HG02623 (cell line): ENCODE data around the gene REPIN1.
"Not testable (repeated sequence)": the region's sequence is repeated elsewhere in the genome, so short reads cannot be mapped to it uniquely, and the experiment has no call there.

Experiments used
- ATAC-seq: cut with Tn5 transposase; IDR thresholded peaks from one replicate; pipeline ENCODE4 v1.9.1; 2021; ENCODE audit warnings: moderate library complexity; ENCODE audit not compliant: unreplicated experiment

The REPIN1 gene

DNA sequence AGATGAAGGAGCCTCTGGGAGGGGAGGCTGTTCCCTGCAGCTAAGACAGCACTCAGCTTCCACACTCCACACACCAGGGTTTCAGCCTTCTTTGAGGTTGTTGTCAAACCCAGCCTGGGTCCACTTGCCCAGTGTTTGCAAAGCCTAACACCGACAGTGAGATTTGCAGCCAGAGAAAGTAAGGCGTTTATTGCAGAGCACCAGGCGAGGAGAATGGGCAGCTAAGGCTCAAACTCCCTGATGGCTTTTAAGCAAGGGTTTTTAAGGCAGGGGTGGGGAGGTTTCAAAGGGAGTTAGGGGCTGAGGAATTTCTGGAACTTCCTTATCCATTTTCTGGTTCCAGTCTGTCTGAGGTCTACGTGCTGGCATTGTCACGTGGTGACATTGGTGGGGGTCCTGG, 5.8 kb downstream of the REPIN1 start:
- no peak for ATAC-seq

DNA sequence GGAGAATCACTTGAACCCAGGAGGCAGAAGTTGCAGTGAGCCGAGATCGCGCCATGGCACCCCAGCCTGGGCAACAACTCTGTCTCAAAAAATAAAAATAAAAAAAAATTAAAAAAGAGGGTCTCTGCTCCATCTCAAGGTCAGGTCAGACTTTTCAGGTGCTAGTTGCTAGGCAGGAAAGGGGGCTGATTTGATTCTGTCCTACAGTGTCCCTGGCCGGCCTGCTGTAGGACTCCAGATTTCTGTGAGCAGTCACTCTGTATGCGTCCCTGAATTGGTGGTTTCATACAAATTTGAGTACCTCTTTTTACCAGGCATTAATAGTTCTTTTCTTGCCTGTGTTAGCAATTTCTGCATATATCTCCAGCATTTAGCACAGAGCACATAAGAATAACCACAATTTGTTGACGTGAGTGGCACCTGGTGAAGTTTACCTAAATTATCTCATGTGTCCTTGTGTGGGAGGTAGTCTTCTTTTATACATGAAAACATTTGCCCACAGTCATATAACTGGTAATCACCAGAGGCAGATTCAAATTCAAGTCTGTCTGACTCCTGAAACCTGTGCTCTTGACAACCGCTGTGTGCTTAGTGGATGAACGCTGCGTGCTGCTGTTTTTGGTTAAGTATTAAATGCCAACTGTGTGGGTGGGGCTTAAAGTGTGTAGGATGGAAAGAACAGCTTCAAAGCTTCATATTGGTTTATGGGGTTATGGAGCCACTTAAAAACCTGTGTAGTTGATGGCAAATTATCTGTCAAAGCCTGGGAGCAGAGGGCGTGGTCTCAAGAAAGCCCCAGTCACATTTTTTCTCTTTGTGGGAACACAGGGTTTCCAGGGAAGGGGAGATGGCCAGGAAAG, 7.3 kb downstream of the REPIN1 start:
- peak; percentile 18 for ATAC-seq

DNA sequence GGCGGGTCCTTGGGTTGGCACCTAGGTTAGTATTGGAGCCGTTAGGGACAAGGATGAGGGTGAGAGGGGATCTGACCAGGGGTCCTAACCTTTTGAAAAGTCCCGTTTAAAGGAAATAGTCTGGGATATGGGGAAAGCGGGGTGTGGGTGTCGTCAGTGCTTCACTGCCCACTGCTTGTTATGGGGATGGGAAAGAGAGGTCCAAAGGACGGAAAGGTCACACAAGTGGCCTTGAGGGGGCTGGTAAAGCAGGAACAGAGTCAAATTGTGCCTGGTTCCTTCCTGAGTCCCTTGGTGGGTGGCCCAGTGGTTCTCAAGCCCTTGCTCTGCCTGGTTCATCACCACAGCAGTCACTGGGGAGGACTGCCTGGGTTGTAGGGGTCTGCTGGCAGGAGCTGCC, 7.9 kb downstream of the REPIN1 start:
- no peak for ATAC-seq

GRCh38 chr7:150377196-150377595, 8.6 kb downstream of the REPIN1 start:
- no peak for ATAC-seq

DNA sequence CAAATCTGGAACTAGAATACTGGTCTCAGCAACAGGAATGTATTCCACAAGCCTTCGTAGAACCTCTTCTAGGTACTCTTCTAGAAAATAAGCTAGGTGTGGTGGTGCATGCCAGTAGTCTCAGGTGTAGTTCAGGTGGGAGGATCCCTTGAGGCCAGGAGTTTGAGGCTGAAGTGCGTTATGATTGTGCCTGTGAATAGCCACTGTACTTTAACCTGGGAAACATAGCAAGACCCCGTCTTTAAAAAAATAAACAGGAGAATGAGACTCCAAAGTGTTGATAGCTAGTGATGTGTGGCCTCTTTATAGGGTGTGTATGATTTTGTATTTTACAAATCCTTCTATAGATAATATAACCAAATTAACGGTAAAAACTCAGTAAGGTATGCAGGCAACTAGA, 9.0 kb downstream of the REPIN1 start:
- ATAC-seq, result no peak

GRCh38 chr7:150378115-150378852, 9.7 kb downstream of the REPIN1 start:
- ATAC-seq, result no peak

DNA sequence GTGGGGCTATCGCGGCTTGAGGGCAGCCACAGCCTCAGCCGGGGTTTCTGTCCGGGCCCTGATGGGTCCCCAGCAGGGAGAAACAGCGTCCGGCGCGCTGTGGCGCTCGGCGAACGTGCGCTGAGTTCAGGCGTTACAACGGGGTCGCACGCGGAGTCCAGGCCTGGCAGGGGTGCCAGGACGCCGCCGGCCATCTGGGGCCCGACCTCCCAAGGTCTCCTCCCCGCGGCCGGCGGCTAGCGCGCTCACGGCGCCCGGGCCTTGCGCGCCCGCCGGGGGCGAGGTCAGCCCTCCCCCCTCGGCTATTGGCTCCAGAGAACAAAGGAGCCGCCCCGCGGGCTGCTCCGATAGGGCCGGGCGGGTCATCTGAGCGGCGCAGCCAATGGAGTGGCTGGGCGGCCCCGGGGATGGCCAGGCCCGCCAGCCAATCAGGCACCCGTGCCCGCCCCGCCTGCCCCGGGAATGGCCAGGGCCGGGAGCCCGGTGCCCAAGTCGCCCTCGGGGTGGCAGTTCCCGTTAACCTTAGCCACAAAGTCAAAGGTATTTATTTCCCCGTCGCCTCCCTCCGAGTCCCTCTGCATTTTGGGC, 10.3 kb downstream of the REPIN1 start, which contains the start of gene ZNF775:
Gene ZNF775, plus strand, starts transcription at position 478 of the 588 bp plus-strand sequence. CDS start 9,141 bp downstream, outside the sequence.
- ATAC-seq, result peak; percentile 75

- ATAC-seq, result no peak
These were observed 11.1 kb downstream of the REPIN1 start for GRCh38 chr7:150379441-150380379.

GRCh38 chr7:150380463-150380862, 11.8 kb downstream of the REPIN1 start:
- ATAC-seq, result no peak

GRCh38 chr7:150381096-150381495, 12.5 kb downstream of the REPIN1 start:
- ATAC-seq, result no peak

- no peak for ATAC-seq
These were observed 13.1 kb downstream of the REPIN1 start for GRCh38 chr7:150381785-150382122.

- no peak for ATAC-seq
These were observed 13.7 kb downstream of the REPIN1 start for GRCh38 chr7:150382123-150382843.

DNA sequence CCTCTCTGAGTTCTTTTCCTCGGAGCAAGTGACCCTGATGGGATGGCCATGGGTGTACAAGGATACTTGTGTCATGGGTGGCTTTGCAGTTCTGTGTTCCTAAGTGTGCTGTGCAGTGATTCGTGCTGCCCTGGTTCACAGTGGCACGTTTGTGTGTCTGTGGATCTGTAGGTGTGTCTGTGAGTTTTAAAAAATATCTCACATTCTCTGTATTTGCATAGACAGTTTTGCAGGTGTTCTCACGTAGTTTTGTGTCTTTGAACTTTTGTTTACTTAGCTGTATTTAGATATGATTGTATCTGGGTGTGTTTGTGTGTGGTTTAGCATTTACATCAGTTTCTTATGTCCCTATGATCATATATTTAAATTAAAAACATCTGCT, 14.2 kb downstream of the REPIN1 start:
- no peak for ATAC-seq

- no peak for ATAC-seq
These were observed 15.2 kb downstream of the REPIN1 start for GRCh38 chr7:150383710-150384397.

GRCh38 chr7:150384406-150385301, 16.0 kb downstream of the REPIN1 start:
- no peak for ATAC-seq

GRCh38 chr7:150385302-150385723, 16.7 kb downstream of the REPIN1 start:
- ATAC-seq, result no peak

- not testable (repeated sequence) for ATAC-seq
These were observed 17.3 kb downstream of the REPIN1 start for GRCh38 chr7:150385884-150386283.

- no peak for ATAC-seq
These were observed 19.7 kb downstream of the REPIN1 start for GRCh38 chr7:150388306-150388705.
